ENCODE data around the gene FLAD1.

GRCh38 chr1:154940651-154941194, 42.4 kb upstream of the FLAD1 start:
- no peak for TF ChIP-seq CTCF (conservative IDR thresholded peaks at IDR 0.05 in 1 of 2, IDR thresholded peaks at IDR 0.05 in 1 of 2; ENCODE audit: low read depth in 1 of 2, low read length in 2 of 2)
- TF ChIP-seq EZH2 (IDR thresholded peaks at IDR 0.05; ENCODE audit: low read length, missing control alignments), result no peak

Data from fibroblast of lung (primary cell).